ENCODE data around the gene PLP1. TPM values are rescaled to one million over a fixed set of nuclear protein-coding genes. Genes with fewer than 3 reads are reported as not detected.

The PLP1 gene
- total RNA-seq, 2 donors from 2014 or later = 4.0 to 11.2 TPM

DNA sequence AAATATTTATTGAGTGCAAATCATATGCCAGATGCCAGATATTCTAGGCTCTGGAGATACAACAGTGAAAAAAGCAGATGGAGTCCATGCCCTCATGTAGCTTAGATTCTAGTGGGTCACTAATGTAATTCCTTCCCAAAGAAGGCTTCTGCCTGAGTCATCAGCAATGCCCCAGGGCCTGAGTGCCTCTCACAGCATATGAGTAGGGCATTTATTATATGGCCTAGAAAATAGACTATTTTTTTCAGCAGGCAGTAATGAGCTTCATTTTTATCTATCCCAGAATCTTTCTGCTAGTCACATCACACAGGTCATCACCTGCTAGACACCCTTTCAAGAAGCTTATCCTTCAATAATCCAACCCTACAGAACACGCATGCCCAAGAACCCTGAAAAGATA is 43.6 kb upstream of the PLP1 start:
- Histone ChIP-seq H3K27me3 (no peaks in the 10 kb centered on the region), H3K9ac (ENCODE audit: low read depth in 2 of 2, low read length in 2 of 2) (no peak overlapping the region), H3K4me1 (no peaks in the 10 kb centered on the region), H3K27ac (no peak overlapping the region), H3K9me3 (no peaks in the 10 kb centered on the region), H3K4me3 (no peak overlapping the region), H3K36me3 (no peaks in the 10 kb centered on the region)
- intact Hi-C loops (cut with DNase I) = no loop called here
- TF ChIP-seq, protein P1, sequence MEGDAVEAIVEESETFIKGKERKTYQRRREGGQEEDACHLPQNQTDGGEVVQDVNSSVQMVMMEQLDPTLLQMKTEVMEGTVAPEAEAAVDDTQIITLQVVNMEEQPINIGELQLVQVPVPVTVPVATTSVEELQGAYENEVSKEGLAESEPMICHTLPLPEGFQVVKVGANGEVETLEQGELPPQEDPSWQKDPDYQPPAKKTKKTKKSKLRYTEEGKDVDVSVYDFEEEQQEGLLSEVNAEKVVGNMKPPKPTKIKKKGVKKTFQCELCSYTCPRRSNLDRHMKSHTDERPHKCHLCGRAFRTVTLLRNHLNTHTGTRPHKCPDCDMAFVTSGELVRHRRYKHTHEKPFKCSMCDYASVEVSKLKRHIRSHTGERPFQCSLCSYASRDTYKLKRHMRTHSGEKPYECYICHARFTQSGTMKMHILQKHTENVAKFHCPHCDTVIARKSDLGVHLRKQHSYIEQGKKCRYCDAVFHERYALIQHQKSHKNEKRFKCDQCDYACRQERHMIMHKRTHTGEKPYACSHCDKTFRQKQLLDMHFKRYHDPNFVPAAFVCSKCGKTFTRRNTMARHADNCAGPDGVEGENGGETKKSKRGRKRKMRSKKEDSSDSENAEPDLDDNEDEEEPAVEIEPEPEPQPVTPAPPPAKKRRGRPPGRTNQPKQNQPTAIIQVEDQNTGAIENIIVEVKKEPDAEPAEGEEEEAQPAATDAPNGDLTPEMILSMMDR (IDR thresholded peaks at IDR 0.05) = no peak
- no peak for DNase-seq

DNA sequence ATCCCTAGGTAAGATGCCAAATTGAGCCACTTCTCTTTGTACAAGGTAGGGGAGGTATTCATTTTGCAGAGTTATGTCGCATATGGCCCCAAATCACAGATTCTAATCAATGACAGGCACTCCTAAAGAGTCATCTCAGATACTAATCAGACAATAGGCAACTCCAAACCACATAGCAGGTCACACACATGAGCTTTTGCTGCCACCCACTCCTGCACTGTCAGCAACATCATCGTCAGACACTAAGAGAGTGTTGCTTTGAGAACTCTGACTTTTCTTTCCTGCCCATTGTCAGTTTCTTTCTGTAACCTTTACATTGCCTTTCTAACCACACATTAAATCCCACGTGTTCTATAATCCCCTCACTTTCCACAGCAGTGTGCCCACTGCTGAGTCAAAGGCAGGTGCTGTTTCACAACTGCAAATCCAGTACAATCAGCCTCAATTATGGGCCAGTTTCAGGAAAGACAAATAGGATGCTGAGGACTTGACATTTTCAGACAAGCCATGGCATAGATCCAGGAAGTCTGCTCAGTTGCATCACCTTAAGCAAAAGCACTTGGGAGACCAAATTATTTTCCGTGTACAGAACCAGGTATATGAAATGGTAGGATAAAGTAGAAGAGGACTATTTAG is 42.4 kb upstream of the PLP1 start:
- H3K4me1 ChIP-seq = no peaks in the 10 kb centered on the region

DNA sequence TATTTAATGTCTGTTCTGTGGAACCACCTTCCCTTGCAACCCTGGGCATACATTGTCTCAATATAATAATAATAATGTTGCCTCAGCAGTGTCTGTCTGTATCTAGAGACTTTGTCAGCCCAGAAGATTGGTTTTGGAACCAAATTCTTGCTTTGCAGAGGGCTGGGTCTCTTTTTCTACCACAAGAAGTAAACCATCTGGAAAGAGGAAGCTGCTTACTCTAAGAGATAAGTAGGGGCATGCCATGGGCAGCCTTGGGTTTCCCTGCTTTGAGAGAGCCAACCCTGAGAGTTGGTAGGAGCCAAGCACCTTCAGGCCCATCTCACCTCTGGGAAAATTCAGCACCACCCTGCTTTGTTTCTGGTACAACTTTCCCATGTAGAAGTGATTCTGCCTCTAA is 38.9 kb upstream of the PLP1 start:
- Histone ChIP-seq H3K4me1 (no peaks in the 10 kb centered on the region), H3K36me3 (no peaks in the 10 kb centered on the region), H3K9me3 (no peaks in the 10 kb centered on the region), H3K27me3 (no peaks in the 10 kb centered on the region), H3K4me3 (no peak overlapping the region), H3K9ac (ENCODE audit: low read depth in 2 of 2, low read length in 2 of 2) (no peak overlapping the region), H3K27ac (no peak overlapping the region)
- DNase-seq = no peak
- intact Hi-C loops (cut with DNase I) = no loop called here
- TF ChIP-seq, protein P1 (IDR thresholded peaks at IDR 0.05) = no peak

More for the DNA sequence above, 42.4 kb upstream of the PLP1 start:
- no peak overlapping the region for H3K4me3 ChIP-seq
- intact Hi-C loops (cut with DNase I) = no loop called here
- H3K36me3 ChIP-seq = no peaks in the 10 kb centered on the region
- H3K27me3 ChIP-seq = no peaks in the 10 kb centered on the region
- TF ChIP-seq, protein P1 (IDR thresholded peaks at IDR 0.05) = no peak
- no peak for DNase-seq
- no peak overlapping the region for H3K9ac ChIP-seq (ENCODE audit: low read depth in 2 of 2, low read length in 2 of 2)
- H3K27ac ChIP-seq = no peak overlapping the region
- H3K9me3 ChIP-seq = no peaks in the 10 kb centered on the region

DNA sequence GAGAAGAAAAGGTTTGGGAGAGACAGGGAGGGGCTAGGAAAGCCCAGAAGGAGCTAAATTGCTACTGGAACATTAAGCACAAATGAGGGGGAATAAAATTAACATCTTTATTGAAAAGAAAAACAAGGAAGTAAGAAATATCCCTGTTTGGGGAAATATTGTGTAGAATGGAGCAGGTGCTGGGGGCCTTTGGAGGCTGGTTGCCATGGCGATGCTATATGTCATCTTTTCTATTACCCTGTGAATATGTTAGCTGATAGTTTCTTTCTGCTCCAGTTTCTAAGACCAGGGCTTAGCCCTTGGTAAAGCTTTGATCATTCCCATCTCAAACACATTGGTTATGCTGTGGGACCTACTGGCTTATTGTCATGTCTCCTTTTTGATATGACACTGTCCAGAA is 37.2 kb upstream of the PLP1 start:
- no peak overlapping the region for H3K4me3 ChIP-seq
- no peaks in the 10 kb centered on the region for H3K4me1 ChIP-seq
- no peak overlapping the region for H3K9ac ChIP-seq (ENCODE audit: low read depth in 2 of 2, low read length in 2 of 2)
- H3K27ac ChIP-seq = no peak overlapping the region
- H3K9me3 ChIP-seq = no peaks in the 10 kb centered on the region
- no peak for DNase-seq
- H3K27me3 ChIP-seq = no peaks in the 10 kb centered on the region
- intact Hi-C loops (cut with DNase I) = no loop called here
- H3K36me3 ChIP-seq = no peaks in the 10 kb centered on the region
- TF ChIP-seq, protein P1 (IDR thresholded peaks at IDR 0.05) = no peak

DNA sequence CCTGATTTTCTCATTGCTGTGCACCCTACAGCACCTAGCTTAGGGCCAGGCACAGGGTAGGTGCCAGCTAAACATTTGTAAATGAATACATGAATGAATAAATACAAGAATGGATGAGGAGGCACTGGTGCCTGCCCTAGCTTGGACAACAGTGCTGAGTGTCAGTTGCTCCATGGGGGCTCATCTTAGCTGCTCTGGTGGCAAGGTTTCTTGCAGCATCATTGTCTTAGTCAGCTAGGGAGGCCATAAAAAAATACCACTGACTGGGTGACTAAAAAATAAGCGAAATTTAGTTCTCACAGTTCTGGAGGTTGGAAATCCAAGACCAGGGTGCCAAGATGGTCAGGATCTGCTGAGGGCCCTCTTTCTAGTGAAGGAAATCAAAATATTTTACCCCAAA is 34.8 kb upstream of the PLP1 start:
- TF ChIP-seq, protein P1 (IDR thresholded peaks at IDR 0.05) = no peak
- Histone ChIP-seq H3K27ac (no peak overlapping the region), H3K27me3 (no peaks in the 10 kb centered on the region), H3K9me3 (no peaks in the 10 kb centered on the region), H3K36me3 (no peaks in the 10 kb centered on the region), H3K4me1 (no peaks in the 10 kb centered on the region), H3K9ac (ENCODE audit: low read depth in 2 of 2, low read length in 2 of 2) (no peak overlapping the region), H3K4me3 (no peak overlapping the region)
- intact Hi-C loops (cut with DNase I) = no loop called here
- DNase-seq = no peak

Data from colonic mucosa (tissue), 4 donors.